ENCODE results near the gene SMC1B.

The SMC1B gene

DNA sequence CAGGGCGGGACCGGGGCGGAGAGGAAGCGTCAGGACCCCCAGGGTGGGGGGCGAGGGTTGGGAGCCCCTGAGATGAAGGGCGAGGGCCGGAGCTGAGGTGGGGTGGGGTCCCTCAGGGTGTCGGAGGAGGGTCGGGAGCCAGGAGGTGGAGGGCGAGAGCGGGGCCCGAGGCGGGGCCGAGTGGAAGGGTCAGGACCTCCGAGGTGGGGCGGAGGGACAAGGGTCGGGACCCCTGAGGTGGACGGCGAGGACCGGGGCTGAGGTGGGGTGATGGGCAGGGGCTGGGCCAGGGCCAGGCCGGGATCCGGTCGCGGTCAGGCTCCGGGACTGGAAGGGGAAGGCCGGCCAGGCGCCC is 409 bp downstream of the SMC1B start:
- H3K27ac ChIP-seq, result 0 out of 2 replicates have a peak overlapping the region, but pooled peaks have one; percentile 8
- CTCF ChIA-PET, result interaction anchor here (0.7 kb wide), 1 partner anchor 78 kb away, joined by 5 read pairs; no protein-coding TSS in a partner anchor
- TF ChIP-seq, protein P1, sequence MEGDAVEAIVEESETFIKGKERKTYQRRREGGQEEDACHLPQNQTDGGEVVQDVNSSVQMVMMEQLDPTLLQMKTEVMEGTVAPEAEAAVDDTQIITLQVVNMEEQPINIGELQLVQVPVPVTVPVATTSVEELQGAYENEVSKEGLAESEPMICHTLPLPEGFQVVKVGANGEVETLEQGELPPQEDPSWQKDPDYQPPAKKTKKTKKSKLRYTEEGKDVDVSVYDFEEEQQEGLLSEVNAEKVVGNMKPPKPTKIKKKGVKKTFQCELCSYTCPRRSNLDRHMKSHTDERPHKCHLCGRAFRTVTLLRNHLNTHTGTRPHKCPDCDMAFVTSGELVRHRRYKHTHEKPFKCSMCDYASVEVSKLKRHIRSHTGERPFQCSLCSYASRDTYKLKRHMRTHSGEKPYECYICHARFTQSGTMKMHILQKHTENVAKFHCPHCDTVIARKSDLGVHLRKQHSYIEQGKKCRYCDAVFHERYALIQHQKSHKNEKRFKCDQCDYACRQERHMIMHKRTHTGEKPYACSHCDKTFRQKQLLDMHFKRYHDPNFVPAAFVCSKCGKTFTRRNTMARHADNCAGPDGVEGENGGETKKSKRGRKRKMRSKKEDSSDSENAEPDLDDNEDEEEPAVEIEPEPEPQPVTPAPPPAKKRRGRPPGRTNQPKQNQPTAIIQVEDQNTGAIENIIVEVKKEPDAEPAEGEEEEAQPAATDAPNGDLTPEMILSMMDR (conservative IDR thresholded peaks at IDR 0.05; ENCODE audit: low read depth), result no peak
- no peak for DNase-seq (ENCODE audit: low spot score)
- POLR2A ChIA-PET (ENCODE audit: low non-redundant PET), result no interaction called here

DNA sequence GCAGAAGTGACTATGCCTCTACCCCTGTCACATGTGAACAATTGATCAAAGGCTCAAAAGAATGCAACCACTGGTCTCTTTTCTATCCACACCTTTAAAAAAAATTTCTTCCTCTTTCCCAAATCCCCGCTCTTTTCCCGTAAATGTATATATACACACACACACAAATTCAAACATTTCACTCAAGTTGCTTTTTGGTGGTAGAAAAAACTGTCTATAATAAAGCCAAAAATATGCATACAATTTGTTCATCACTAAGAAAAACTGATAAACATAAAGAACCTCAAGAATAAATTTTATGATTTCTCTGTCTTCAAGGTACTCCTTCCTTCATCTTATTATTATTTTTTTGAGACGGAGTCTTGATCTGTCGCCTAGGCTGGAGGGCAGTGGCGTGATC is 5.6 kb downstream of the SMC1B start:
- TF ChIP-seq, protein P1 (conservative IDR thresholded peaks at IDR 0.05; ENCODE audit: low read depth), result no peak
- ChIA-PET CTCF (no interaction called here), POLR2A (ENCODE audit: low non-redundant PET) (interaction anchor here (0.5 kb wide), 1 partner anchor 1765 kb away, joined by 3 read pairs; no protein-coding TSS in a partner anchor)
- DNase-seq (ENCODE audit: low spot score), result no peak
- H3K27ac ChIP-seq, result no peak overlapping the region

DNA sequence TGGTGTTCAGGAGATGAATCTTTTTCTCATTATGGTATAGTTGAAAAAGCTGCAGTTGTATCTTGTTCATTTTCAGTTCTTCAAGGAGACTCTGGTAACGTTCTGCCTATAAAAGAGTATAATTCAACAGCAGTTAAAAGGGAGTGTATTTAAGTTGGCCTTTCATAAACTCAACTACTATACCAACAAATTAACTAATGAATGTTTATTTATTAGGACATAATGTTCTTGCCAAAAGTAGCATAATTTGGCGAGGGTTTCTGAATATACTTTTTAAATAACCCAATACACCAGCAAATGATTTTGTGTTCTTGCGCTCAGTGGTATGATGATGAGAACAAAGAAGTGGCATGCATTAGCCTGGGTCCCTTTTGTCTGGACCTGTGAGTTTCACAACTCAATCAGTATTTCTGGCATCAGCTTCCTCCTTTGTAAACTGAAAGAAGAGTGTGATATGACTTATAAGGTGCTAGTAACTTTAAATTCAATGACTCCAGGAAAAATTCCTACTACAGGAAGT is 10.9 kb downstream of the SMC1B start:
- CTCF ChIA-PET, result interaction anchor here (0.5 kb wide), 1 partner anchor 38 kb away, joined by 3 read pairs; no protein-coding TSS in a partner anchor

DNA sequence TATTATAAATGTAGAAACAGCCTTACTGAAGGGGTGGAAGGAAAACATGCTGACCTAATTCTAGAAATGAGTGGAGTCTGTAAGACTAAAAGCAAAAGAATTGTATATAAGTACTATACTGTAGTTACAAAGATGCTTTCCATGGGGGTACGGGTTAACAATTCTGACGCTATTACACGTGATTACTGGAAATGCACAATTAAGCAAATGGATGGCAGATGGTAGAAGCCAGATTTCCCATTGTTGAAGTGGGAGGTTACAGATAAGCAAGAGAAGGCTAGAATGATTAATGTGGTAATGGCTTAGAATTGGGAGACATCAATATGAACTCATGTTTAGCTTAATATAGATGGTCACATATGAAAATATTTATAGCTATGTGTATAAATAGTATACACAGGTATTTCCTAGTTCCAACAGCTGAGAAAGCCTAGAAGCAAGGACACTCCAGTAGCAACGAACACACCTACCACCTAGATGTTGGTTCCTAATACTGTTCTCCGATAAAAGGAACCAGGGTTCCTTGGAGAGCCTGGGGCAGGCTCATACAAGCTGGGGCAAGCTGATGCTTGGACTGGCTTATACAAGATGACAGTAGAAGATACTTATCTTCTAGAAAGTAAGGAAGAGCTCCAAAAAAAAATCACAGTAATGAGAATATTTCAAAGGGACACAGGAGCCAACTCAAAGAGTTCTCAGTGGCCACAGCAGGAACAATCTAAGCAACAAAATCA is 13.5 kb downstream of the SMC1B start:
- no peak overlapping the region for H3K27ac ChIP-seq
- TF ChIP-seq, protein P1 (conservative IDR thresholded peaks at IDR 0.05; ENCODE audit: low read depth), result no peak
- ChIA-PET CTCF (interaction anchor here (0.5 kb wide), 1 partner anchor 149 kb away, joined by 3 read pairs; no protein-coding TSS in a partner anchor), POLR2A (ENCODE audit: low non-redundant PET) (no interaction called here)
- DNase-seq (ENCODE audit: low spot score), result no peak

More for the DNA sequence above, 10.9 kb downstream of the SMC1B start:
- H3K27ac ChIP-seq, result no peak overlapping the region
- TF ChIP-seq, protein P1 (conservative IDR thresholded peaks at IDR 0.05; ENCODE audit: low read depth), result no peak
- no peak for DNase-seq (ENCODE audit: low spot score)
- POLR2A ChIA-PET (ENCODE audit: low non-redundant PET), result no interaction called here

DNA sequence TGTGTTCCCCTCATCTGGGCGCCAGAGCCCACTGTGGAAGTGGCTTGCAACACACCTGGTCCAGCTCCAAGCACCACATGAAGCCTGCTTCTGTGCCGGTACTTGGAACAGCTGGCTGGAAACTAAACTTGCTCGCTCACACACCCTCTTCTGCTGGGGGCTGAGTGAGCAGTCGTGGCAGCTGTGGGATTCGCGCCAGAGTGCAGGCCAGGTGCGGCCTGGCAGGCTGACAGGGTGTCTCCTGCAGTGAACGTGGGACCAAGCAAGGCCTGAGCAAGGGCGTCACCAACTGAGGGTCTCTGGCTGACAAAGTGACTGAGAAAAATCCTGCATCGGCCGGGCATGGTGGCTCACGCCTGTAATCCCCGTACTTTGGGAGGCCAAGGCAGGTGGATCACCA is 15.2 kb downstream of the SMC1B start:
- TF ChIP-seq, protein P1 (conservative IDR thresholded peaks at IDR 0.05; ENCODE audit: low read depth), result no peak
- no peak overlapping the region for H3K27ac ChIP-seq
- ChIA-PET CTCF (interaction anchor here (0.6 kb wide), 1 partner anchor 233 kb away, joined by 3 read pairs; no protein-coding TSS in a partner anchor), POLR2A (ENCODE audit: low non-redundant PET) (no interaction called here)
- DNase-seq (ENCODE audit: low spot score), result no peak

DNA sequence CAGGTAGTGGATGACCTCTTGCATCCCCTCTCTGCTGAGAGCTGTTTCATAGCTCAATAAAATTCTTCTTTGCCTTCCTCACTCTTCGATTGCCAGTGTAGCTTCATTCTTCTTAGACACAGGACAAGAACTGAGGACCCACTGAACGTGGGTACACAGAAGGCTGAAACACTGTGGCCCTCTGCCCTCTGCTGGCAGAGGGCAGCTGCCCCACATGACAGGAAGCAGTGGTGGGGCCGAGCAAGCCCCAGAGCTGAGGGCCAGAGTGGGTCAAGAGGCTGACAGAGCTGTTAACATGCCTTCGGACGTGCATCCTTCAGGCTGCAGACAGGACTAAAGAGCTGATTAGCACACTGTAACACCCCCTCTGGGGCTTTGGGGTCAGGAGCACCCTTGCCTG is 15.6 kb downstream of the SMC1B start:
- no peak overlapping the region for H3K27ac ChIP-seq
- ChIA-PET POLR2A (ENCODE audit: low non-redundant PET) (no interaction called here), CTCF (no interaction called here)
- no peak for DNase-seq (ENCODE audit: low spot score)
- TF ChIP-seq, protein P1 (conservative IDR thresholded peaks at IDR 0.05; ENCODE audit: low read depth), result no peak

Measured in RWPE1 (cell line).